GM12801 (cell line): Measurements from ENCODE around the gene ZNRF3.

ENCODE experiments used
- CTCF ChIP-seq: IDR thresholded peaks from one replicate; pipeline ENCODE4 v1.5.1; 2011; ENCODE audit warnings: control low read depth; ENCODE audit not compliant: insufficient read length; ENCODE audit errors: extremely low read depth

ZNRF3 gene

GRCh38 chr22:28931844-28932567 lies 48.6 kb downstream of the ZNRF3 start:
- no peak for TF ChIP-seq CTCF

- TF ChIP-seq CTCF, result no peak
Measured at GRCh38 chr22:28933321-28933720, 49.9 kb downstream of the ZNRF3 start.

GRCh38 chr22:28934026-28934425 lies 50.7 kb downstream of the ZNRF3 start:
- no peak for TF ChIP-seq CTCF

- no peak for TF ChIP-seq CTCF
Measured at GRCh38 chr22:28935140-28935539, 51.8 kb downstream of the ZNRF3 start.

- no peak for TF ChIP-seq CTCF
Measured at GRCh38 chr22:28935713-28936112, 52.3 kb downstream of the ZNRF3 start.

- no peak for TF ChIP-seq CTCF
Measured at GRCh38 chr22:28936200-28936599, 52.8 kb downstream of the ZNRF3 start.

DNA sequence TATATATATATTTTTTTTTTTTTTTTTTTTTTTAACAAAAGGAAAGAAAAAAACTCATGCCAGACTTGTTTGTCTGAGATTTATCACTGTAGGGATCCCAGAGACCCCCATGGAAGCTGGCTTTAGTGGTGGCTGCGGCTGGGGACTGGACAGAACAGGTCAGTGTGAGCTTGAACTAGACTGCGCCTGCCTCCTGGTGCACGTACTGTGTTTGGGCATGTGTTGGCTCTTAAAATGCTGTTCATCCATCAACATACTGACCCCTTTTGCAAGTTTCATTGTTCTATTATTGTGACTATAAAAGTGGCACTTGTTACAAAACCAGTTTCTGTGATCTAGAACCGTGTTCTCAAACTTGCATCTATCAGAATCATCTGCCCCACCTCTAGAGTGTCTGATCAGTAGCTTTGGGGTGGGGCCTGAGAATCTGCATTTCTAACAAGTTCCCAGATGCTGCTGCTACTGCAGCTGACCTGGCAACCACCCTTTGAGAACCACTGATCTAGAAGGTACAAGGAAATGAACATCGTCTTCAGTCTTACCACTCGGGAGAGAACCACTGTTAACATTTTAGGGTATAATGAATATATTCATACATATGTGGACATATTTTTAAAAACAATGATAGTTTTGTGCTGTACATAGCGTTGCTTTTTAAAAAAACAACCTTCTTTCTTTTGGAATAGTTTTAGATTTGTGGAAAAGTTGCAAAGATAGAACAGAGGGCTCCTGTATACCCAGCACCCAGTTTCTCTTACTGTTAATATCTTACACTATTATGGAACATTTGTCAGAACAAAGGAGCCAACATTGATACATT lies 54.0 kb downstream of the ZNRF3 start:
- no peak for TF ChIP-seq CTCF
